WTC11 (cell line): ENCODE measurements around the gene FMO4.

Source experiments
- CTCF ChIP-seq: fragments of 200-600 bp; IDR thresholded peaks from 2 replicates; pipeline ENCODE4 v1.8.0; 2022; ENCODE audit warnings: antibody characterized with exemption
- FOXK1 ChIP-seq: sonication (generic); formaldehyde crosslinking; IDR thresholded peaks from 2 replicates; pipeline ENCODE4 v1.8.0; 2022; ENCODE audit warnings: mild to moderate bottlenecking, moderate library complexity, missing genetic modification reagents
- HMGXB4 ChIP-seq: sonication (generic); formaldehyde crosslinking; IDR thresholded peaks from 2 replicates; pipeline ENCODE4 v1.8.1; 2023; ENCODE audit warnings: mild to moderate bottlenecking, moderate library complexity, missing genetic modification reagents
- SP1 ChIP-seq: sonication (generic); formaldehyde crosslinking; conservative IDR thresholded peaks from 2 replicates; pipeline ENCODE4 v1.8.1; 2022; ENCODE audit warnings: missing genetic modification reagents
- TEAD4 ChIP-seq: sonication (generic); formaldehyde crosslinking; IDR thresholded peaks from 2 replicates; pipeline ENCODE4 v1.8.0; 2022; ENCODE audit warnings: mild to moderate bottlenecking, missing genetic modification reagents
- USF2 ChIP-seq: sonication (generic); formaldehyde crosslinking; IDR thresholded peaks from 2 replicates; pipeline ENCODE4 v1.8.1; 2023; ENCODE audit warnings: mild to moderate bottlenecking, missing genetic modification reagents, moderate library complexity

GRCh38 chr1:171372418-171373084 lies 58.6 kb downstream of the FMO4 start:
- TF ChIP-seq CTCF: no peak
- no peak for TF ChIP-seq SP1 (CRISPR knock-in tag)
- no peak for TF ChIP-seq USF2 (CRISPR knock-in tag)
- TF ChIP-seq TEAD4 (CRISPR knock-in tag): no peak
- TF ChIP-seq HMGXB4 (CRISPR knock-in tag): no peak
- TF ChIP-seq FOXK1 (CRISPR knock-in tag): no peak
